NCI-H1092 (cell line): Measurements from ENCODE around the gene COLQ.

Source experiments
- DNase-seq: peaks from one replicate; lab custom pipeline; 2025; lab: John Stamatoyannopoulos, UW

Gene COLQ

GRCh38 chr3:15454965-15455364, 66.5 kb downstream of the COLQ start:
- no peak for DNase-seq

- DNase-seq = no peak
These were observed 67.4 kb downstream of the COLQ start for GRCh38 chr3:15453991-15454625.

GRCh38 chr3:15453501-15453900, 68.0 kb downstream of the COLQ start:
- no peak for DNase-seq

- DNase-seq = no peak
These were observed 68.5 kb downstream of the COLQ start for GRCh38 chr3:15452961-15453360.

GRCh38 chr3:15452156-15452555, 69.3 kb downstream of the COLQ start:
- no peak for DNase-seq

GRCh38 chr3:15451216-15452113, 70.0 kb downstream of the COLQ start:
- no peak for DNase-seq

GRCh38 chr3:15450438-15451215, 70.9 kb downstream of the COLQ start:
- no peak for DNase-seq

- DNase-seq = no peak
These were observed 71.8 kb downstream of the COLQ start for GRCh38 chr3:15449489-15450224.

- DNase-seq = no peak
These were observed 77.5 kb downstream of the COLQ start for GRCh38 chr3:15443826-15444524.

GRCh38 chr3:15440891-15441290, 80.6 kb downstream of the COLQ start:
- DNase-seq = no peak

GRCh38 chr3:15439476-15439875, 82.0 kb downstream of the COLQ start:
- DNase-seq = no peak

GRCh38 chr3:15438983-15439382, 82.5 kb downstream of the COLQ start:
- DNase-seq = no peak

- DNase-seq = no peak
These were observed 85.3 kb downstream of the COLQ start for GRCh38 chr3:15436246-15436645.

GRCh38 chr3:15434756-15435155, 86.8 kb downstream of the COLQ start:
- no peak for DNase-seq

GRCh38 chr3:15433531-15433930, 88.0 kb downstream of the COLQ start:
- no peak for DNase-seq

- no peak for DNase-seq
These were observed 90.2 kb downstream of the COLQ start for GRCh38 chr3:15431256-15431837.

GRCh38 chr3:15430624-15431023, 90.9 kb downstream of the COLQ start:
- DNase-seq = no peak

- DNase-seq = no peak
These were observed 92.4 kb downstream of the COLQ start for GRCh38 chr3:15429080-15429479.

- no peak for DNase-seq
These were observed 93.0 kb downstream of the COLQ start for GRCh38 chr3:15428539-15428938.

- no peak for DNase-seq
These were observed 93.5 kb downstream of the COLQ start for GRCh38 chr3:15427981-15428380.
